Astrocyte of the hippocampus (primary cell): ENCODE results near the gene ARAP1.

Experiments used
- DNase-seq: peaks from one replicate; pipeline ENCODE4 v3.0.0; 2011; ENCODE audit warnings: low read depth, low spot score

ARAP1 gene

DNA sequence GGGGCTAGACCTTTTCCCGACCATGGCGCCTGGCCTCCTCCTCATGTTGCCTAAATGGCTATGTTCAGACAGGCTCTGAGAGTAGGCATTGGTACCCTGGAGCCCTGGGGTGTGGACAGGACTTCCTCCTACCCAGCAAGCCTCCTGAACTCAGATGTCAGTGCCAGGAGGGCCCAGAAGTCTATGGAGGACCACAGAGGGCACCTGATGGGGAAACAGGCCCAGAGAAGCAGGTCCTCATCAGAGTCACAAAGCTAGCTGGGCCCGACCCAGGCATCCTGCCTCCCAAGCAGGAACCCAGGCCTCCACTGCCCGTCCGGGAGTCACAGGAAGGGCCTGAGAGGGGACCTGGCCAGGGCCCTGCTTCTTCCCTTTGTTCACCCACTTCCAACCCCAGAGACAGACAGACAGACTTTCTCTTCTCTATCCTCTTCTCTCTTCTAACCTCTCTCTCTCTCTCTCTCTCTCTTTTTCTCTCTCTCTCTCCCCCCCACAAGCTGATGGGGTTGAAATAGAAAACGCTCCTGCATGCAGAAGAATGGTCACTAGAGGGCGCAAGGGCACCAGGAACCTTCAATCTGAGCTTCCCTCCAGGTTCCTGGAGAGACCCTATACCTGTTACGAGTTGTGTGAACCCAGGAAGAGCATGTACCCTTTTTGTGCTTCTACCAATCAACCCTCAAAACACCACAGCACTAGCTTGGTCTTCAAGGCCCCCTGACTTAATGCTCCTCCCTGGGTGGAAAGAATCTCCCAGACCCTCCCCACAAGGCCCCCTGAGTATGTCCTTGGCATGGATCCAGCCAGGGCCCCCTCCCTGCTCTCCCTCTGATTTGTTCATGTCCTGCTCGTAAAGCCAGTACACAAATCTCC is 27.1 kb downstream of the ARAP1 start:
- peak; percentile 93 for DNase-seq

DNA sequence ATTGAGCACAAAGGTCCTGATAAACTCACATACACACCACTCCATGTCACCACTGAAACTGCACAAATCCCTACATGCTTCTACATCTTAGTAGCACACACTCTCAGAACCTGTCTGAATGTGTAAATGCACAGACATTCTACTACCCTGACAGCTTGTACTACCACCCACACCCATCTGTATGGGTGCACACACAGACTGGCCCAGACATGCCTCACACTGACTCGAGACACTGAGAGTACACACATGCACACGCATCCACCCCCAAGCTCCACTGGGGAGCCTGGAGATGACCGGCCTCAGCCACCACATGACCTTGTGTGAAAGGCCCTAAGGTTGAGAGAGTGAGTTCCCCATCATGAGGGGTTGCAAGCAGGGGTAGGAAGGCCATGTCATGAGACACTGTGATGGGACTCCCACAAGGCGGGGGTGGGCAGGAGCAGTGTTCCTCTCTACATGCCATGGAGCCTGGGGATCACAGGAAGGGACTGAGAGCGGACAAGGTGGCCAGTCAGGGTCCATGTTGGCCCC is 28.1 kb downstream of the ARAP1 start:
- no peak for DNase-seq

DNA sequence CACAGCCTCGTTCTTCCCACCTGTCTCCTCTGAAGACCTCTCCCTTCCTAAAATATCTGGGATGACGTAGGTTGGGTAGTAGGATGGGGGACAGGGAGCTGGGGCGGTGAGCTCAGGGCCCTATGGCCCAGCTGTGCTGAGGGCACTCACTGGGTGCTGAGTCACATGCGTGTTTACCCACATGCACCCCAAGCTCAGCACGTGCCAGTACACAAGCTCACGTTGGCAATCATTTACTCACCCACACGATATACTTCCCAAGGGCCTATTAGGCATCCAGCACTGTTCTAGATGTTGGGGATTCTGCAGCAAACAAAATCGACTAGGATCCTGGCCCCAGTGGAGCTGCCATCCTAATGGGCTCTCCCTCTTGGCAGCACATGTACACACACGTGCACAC is 28.7 kb downstream of the ARAP1 start:
- DNase-seq = no peak

DNA sequence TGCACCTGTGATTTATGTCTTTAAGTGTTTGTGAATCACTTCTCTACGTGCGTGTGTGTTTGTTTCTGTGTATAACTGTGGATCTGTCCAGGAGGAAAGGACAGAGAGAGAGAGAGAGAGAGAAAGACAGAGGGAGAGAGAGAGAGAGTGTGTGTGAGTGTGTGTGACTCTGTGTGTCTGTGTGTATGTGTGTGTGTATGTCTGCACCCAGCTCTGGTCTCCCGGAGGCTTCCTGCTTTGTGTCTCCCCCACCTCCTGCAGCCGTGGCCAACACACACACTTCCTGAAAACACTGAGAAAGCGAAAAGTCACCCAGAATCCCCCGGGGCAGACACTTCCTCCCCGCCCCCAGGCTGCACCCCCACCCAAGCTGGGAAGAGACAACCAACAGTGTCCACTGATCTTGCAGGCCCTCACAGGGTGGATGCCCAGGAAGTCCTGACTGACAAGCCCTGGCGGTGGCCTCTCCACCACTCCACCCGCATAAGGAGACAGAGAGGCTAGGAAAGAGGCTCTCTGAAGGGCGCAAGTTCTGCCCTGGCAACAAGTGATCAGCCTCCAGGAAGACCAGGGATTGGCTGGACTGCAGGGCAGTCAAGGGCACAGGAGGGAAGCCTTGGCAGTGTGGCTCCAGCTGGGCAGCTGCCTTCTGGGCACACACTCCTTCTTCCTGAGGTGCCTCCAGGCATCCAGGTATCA is 30.0 kb downstream of the ARAP1 start:
- DNase-seq = peak; percentile 92

DNA sequence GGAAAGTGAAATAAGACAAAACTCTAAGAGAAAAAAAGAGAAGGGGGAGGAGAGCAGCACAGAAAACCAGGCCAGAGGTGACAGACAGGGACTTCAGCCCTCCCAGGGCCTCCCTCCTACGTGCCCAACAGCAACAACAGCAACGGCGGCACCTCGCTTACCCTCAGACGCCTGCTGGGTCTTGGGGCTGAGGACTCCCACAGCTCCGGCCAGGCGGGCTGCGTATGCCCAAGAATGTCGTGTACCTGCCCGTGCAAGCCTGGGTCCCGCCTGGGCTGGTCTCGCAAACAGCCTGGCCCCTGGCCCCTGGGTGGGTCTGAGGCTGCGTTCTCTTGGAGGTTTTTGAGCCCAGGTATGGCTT is 30.5 kb downstream of the ARAP1 start:
- peak; percentile 47 for DNase-seq

DNA sequence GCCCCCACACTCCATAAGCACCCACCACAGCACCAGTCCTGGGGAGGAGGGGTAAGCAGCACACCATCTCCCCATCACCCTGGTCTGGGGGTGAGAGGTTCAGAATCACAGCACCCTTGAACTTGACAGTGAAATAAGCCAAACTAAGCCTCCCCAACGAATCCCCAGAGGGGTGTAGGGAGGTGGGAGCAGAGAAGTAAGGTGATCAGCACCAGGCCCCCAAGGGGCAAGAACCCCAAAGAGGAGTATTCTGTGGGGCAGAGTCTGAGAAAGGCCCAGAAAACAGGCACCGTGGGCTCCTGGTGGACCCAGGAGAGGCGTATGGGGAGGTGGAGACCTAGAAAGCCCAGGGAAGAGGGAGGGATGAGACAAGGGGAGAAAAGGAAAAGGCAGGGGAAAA is 30.9 kb downstream of the ARAP1 start:
- no peak for DNase-seq

DNA sequence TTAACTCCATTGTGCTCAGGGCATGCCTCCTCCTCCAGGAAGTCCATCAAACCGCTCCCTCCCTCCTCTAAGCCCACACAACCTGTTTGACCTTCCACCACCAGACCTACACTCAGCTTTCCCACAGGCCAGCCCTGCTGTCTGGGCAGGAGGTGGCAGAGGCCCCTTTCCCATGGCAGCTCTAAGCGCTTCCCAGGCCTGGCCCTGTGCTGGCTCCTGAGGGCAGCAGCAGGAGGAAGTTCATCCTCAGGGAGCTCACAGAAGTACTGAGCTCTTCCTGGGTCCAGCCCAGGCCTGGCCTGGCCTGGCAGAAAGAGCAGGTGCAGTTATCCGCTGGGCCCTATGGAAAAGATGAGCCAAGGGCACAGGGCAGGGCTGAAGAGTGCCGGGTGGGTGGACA is 31.4 kb downstream of the ARAP1 start:
- DNase-seq = no peak

DNA sequence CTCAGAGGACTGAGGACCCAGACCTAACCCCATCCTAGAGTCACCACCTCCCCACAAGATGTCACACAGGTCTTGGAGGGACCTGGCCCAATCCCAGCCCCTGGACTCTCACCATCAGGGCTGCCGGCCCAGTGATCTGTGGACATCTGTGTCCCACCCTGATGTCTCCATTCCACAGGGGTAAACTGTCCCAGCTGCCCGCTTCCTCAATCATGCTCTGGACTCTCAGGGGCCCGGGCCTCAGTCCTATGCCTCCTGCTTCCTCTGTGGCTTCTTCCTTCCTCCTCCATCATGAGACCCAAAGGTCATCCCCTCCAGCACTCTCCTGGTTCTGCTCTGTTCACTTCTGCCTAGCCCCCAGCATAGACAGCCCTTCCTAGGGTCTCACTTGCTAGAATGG is 32.2 kb downstream of the ARAP1 start:
- no peak for DNase-seq

DNA sequence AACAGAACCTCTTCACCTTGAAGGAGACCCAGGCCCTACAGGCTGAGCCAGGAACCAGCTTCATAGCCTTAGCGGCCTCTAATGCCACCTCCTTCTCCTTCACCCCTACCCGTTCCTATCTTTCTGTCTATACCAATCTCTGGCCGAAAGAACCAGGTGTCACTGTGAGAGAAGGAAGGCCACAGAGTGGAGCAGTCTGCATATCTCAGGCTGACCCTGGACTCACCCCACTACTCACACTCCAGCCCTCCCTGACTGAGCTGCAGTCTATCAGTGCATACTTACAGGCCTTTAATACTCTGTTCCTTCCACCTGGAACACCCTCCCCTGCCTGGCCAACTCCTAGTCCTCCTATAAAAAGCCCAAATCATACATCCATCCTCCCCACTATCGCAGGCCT is 32.7 kb downstream of the ARAP1 start:
- peak; percentile 29 for DNase-seq

DNA sequence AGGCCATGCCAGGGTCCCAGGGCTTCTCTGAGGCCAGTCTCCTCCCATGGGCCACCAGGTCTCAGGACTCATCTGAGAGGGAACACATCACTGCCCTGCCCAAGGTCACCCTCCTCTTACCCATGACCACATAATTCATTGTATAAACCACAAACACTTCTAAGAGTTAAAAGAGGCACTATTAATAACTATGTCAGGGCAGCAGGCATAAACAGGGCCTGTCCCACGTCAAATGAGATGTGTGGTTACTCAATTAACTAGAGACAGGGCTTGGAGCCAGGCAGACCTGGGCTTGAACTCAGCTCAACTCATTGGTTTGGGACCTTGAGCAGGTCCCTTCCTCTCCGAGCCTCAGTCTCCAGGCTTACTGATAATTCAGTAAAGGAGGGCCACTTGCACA is 33.1 kb downstream of the ARAP1 start:
- DNase-seq = peak; percentile 75

DNA sequence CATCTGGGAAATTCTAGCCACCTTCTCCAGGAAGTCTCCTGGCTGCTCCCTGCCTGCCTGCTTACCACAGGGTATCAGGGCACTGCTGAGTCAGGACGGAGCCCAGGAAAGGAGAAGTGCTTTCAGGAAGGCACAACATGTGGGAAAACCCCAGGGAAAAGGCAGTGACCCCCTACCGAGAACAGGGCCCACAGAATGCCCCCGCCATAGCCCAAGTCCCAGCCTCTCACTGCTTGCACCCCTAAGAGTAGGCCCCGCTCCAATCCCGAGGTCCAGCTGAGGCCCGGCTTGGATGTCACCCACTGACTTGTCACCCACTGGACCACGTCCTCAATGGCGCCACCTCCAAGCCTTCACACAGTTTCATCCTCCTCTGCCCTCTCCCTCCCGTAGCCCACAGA is 34.1 kb downstream of the ARAP1 start:
- DNase-seq = peak; percentile 20

DNA sequence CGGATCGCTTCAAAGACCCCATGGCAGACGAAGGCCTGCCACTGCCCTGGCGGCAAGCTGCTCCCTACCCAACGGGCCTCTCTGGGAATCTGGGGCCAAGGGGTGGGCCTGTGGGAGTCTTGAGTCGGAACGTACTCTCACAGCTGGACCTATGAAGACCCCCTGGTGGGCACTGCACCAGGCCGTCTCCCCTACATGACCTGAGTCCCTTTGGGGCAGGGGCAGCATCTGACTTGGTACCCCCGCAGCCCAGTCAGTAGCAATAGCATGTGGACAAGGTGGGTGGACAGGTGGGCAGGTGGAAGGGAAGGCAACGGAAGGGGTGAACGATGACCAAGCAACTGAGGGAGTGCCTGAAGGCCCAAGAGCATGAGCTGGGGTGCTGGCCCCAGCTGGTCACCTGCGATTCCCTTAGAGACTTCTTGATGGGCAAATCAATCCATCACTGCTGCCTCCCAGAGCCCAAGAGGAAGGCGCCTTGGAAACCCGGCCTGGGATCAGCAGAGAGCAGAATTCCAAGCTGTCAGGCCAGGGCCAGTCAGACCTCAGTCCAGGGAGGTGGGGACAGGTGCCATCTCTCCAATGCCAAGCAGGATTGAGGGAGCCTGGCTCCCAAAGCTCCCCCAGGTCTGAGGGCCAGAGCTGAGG is 35.3 kb downstream of the ARAP1 start:
- no peak for DNase-seq

DNA sequence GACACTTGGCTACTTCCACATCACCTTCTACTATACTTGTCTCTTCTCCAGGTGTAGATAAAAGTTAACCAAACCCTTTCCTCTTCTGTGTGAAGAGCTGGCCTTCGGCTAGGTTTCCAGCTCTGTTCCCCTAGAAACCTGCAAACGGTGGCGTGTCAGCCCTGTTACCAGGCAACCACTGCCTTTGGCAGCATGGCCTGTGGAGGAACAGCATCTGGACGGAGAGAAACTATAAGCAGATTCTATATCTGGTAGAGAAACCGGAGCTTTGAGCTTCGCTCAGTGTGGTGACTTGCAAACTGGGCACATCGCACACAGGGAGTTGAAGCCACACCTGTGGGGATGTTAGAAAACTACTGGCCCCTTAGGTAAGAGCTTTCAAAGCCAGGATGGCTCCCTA is 35.9 kb downstream of the ARAP1 start:
- peak; percentile 52 for DNase-seq

DNA sequence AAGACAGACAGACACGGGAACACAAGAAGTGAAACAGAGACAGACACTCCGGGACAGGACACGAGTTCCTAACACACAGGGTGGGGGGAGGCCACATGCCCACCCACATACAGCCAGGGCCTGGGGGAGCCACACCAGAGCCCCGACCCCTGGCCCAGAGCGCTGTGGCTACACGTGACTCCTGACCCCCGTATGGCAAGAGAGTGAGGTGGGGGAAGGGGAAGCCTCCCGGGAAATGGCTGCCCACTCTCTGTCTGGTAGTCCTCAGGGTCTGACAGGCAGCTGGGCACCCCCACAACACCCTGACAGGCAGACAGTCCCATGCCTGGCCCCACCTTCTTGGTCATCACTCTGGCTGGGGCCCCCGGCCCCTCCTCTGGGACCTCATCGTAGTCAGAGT is 39.4 kb downstream of the ARAP1 start:
- no peak for DNase-seq

DNA sequence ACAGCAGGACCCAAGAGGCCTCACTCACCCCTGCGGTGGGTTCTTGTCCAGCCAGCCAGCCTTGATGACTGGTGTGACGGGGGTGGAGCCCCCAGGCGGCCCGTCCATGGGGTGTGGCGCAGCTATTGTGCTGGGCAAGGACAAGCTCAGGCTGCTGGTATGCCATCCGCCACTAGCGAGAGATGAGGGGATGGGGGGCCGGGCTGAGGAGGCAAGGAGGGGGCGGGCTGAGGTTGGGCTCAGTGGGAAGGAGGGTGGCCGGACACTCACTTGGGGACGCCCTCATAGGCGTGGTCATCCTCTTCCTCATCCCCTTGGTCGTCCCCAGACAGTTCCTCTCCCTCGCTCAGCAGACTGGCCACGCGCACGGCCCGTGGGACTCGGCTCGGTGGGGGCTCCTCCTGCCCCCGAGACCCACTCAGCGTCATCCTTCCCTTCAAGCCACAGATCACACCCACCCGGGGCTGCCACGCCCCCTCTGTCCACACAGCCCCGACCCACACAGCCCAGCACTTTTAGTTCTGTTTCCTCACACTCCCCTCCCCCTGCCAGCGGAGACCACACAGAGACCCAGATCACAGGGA is 39.9 kb downstream of the ARAP1 start:
- DNase-seq = peak; percentile 61

DNA sequence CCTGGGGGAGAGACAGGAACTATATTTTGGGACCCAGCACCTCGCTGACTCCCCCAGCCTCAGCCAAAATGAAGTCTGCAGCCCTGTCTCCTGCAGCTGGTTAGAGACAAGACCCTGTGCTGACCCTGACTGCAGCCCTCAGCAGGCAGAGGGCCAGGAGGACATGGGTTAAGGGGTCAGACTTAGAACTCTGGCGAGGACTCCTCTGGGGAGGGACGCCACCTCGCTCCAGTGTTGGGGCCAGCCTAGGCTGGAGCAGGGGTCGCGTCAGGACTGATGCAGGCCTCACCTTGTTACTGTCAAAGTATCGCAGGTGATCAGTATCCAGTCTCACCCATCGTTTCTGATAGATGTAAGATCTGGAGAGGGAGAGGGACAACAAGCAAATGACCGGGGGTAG is 41.1 kb downstream of the ARAP1 start:
- DNase-seq = no peak

DNA sequence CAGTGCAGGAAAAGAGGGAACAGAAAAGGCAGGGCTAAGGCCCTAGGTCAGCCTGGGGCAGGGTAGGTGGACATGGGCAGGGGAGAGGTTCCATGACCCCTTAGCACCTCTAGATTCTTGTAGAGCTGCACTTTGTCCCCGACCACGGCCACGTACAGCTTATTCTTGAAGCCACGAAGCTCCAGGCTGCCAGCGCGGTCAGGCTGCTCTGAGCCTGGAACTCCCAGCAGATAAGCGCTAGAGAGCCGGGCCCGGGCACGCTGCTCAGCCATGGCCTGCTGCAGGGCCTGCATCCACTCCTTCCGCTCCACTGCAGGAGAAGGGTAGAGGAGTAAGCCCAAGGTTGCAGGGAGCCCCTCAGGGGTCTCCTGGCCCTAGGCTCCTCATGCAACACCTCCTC is 41.9 kb downstream of the ARAP1 start:
- no peak for DNase-seq

DNA sequence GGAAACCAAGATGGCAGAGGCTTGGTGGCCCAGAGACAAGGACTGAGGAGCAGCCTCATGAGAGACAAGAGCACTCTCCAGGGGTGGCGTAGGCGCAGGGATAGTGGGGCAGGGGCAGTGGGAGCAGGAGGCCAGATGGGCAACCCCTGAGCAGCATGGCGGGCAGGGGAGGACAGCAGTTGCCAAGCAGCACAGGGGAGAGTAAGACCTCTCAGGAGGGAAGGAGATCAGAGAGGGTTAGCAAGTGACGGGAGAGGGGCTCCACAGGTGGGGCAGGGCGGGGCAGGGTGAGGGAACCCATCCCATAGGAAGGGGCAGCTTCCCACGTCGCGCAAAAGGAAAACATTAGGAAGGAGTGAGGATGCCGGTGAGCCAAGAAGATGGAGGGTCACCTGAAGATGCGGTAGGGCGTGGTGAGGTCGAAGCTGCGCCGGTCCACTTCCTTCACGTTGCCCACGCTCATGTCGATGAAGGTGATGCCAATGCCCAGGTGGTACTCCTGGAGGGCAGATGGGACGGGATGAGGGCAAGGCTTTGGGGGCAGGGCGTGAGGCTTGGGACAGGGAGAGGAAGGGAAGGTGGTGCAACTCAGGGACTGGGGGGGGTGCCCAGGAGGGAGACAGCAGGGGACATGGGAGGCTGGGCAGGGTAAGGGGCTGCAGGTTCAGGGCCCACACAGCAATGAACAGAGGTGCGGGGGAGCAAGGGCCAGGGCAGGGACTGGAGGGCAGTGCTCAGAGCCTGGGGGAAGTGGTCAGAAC is 42.5 kb downstream of the ARAP1 start:
- no peak for DNase-seq

DNA sequence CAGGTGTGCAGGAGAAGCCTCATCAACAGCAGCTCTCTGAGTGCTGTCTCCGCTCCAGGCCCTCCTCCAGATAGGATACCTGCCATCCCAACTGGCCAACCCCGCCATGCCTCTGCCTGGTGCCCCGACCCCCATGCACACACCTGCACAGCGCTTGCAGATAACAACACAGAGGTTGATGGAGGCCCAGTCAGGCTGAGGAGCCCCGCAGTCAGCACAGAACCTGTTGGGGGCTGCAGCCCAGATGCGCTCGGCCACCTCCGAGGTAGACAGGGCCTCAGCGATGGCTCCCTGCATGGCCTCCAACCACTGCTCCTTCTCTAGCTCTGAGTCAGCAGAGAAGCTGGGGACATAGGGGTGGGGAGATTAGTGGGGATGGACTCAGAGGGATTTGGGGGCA is 45.2 kb downstream of the ARAP1 start:
- no peak for DNase-seq

DNA sequence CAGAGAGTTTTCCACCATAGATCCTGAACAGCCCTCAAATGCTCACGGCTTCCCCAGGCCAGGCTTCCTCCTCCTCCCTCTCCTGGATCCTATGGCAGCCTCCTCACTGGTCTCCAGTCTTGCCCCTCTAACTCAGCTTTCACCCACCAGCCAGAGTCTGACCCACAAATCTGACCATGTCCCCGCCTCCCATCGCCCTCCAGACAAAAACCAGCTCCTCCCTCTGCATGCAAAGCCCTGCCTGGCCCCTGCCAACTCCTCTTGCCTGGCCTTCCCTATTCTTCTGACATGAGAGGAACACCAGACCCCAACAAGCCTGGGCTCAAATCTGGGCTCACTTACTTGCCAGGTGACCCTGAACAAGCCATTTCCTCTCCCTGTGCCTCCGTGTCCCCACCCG is 45.6 kb downstream of the ARAP1 start:
- no peak for DNase-seq
